Vagina (tissue), 2 donors: ENCODE data around the gene NUMA1. TPM values are rescaled to one million over a fixed set of nuclear protein-coding genes. Genes with fewer than 3 reads are reported as not detected.

ENCODE experiments used
- DNase-seq, 2 donors: peaks; one replicate each; pipeline ENCODE4 v3.0.0-alpha.2; 2017; ENCODE audit errors: extremely low spot score in 2 of 2
- H3K27ac ChIP-seq: fragments of 200-600 bp; sonication (generic); one replicate; pipeline ENCODE4 v1.5.1; 2019
- H3K27me3 ChIP-seq: fragments of 200-600 bp; sonication (generic); one replicate; pipeline ENCODE4 v1.5.1; 2019
- H3K36me3 ChIP-seq, 2 donors: fragments of 200-600 bp; sonication (generic); one replicate each; pipeline ENCODE4 v1.5.1; 2017 to 2019
- H3K4me1 ChIP-seq: fragments of 200-600 bp; sonication (generic); one replicate; pipeline ENCODE4 v1.5.1; 2019
- H3K4me3 ChIP-seq, 2 donors: fragments of 200-600 bp; sonication (generic); 1 replicate in 1 of 2; 2 replicates in 1 of 2; pipeline ENCODE4 v1.5.1; 2016 to 2019
- H3K9me3 ChIP-seq: fragments of 200-600 bp; sonication (generic); one replicate; pipeline ENCODE4 v1.5.1; 2019
- POLR2A ChIP-seq, 2 donors: fragments of 450-650 bp; IDR thresholded peaks; one replicate each; pipeline ENCODE4 v1.6.1; 2017; ENCODE audit warnings: antibody characterized with exemption in 2 of 2, mild to moderate bottlenecking in 2 of 2, moderate library complexity in 2 of 2
- POLR2AphosphoS5 ChIP-seq, 2 donors: sonication (generic); formaldehyde crosslinking; IDR thresholded peaks; one replicate each; pipeline ENCODE4 v1.9.0; 2017; ENCODE audit warnings: antibody characterized with exemption in 2 of 2, mild to moderate bottlenecking in 2 of 2, low read depth in 1 of 2; ENCODE audit not compliant: insufficient read depth in 1 of 2
- intact Hi-C: fragments of 100-400 bp; cut with DNase I; formaldehyde crosslinking; loops from one replicate; pipeline ENCODE4 v1.15.1; 2023
- total RNA-seq: library from RNA; depleted of rRNA; stranded (reverse); fragments of >200 nt; gene quantifications from one replicate; pipeline ENCODE4 v1.2.3, GENCODE V29; 2016
- TF ChIP-seq, protein P1 (sequence below), 3 experiments: fragments of 450-650 bp in 2 of 3; fragments of 200-600 bp in 1 of 3; sonication (generic) in 1 of 3; IDR thresholded peaks; one replicate each; pipeline ENCODE4 v1.5.1; 2017 to 2019; ENCODE audit warnings: antibody characterized with exemption in 3 of 3, mild to moderate bottlenecking in 2 of 3, moderate library complexity in 2 of 3

NUMA1 gene
- total RNA-seq, 1 donor from 2014 or later = 314 TPM

DNA sequence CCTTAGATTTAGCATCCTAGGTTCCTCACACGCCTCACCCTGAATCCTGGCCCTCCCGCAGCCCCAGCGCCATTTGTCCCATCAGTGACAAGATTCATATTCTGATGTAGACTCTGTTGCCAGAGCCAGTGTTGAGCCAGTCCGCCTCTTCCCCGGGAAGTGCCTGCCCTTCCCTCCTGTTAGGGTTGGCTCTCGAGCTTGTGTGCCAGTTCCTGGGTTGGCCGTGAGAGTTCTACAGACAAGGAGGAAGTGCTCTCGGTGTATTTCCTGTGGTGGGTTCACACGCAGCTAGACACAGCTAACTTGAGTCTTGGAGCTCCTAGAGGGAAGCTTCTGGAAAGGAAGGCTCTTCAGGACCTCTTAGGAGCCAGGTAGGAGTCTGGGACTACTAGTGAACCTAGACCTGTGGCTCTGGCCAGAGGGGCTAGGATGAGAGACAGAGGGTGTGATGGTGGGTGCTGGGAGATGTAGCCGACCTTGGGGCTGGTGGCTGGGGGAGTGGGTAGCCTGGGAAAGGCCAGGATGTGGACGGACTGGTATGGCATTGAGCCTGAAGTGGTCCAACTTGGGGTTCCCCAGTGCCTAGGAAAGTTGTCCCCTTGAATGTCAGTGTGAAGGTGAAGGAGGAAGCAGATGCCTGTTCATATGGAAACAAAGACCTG lies 81.6 kb downstream of the NUMA1 start, which contains the start of gene IL18BP:
Gene IL18BP (plus strand): TSS at position 261 of the 662 bp plus-strand sequence. CDS start 1,076 bp downstream, outside the sequence.
- H3K27ac ChIP-seq = peak within 1 kb of the TSS; percentile 31
- H3K9me3 ChIP-seq = no peaks in the 10 kb centered on the region
- peaks cover 1 to 26% of the 10 kb centered on the region in 2 donors for H3K36me3 ChIP-seq
- H3K27me3 ChIP-seq = no peaks in the 10 kb centered on the region
- H3K4me1 ChIP-seq = peaks cover 22% of the 10 kb centered on the region
- intact Hi-C loops = no loop called here
- DNase-seq = no peak
- TF ChIP-seq, protein P1, sequence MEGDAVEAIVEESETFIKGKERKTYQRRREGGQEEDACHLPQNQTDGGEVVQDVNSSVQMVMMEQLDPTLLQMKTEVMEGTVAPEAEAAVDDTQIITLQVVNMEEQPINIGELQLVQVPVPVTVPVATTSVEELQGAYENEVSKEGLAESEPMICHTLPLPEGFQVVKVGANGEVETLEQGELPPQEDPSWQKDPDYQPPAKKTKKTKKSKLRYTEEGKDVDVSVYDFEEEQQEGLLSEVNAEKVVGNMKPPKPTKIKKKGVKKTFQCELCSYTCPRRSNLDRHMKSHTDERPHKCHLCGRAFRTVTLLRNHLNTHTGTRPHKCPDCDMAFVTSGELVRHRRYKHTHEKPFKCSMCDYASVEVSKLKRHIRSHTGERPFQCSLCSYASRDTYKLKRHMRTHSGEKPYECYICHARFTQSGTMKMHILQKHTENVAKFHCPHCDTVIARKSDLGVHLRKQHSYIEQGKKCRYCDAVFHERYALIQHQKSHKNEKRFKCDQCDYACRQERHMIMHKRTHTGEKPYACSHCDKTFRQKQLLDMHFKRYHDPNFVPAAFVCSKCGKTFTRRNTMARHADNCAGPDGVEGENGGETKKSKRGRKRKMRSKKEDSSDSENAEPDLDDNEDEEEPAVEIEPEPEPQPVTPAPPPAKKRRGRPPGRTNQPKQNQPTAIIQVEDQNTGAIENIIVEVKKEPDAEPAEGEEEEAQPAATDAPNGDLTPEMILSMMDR (IDR thresholded peaks at IDR 0.05) = no peak
- TF ChIP-seq POLR2AphosphoS5 (IDR thresholded peaks at IDR 0.05; ENCODE audit: insufficient read depth in 1 of 2, low read depth in 1 of 2) (peak in 1 of 2 donors; percentile 18), POLR2A (IDR thresholded peaks at IDR 0.05) (no peak)
- H3K4me3 ChIP-seq = peak within 1 kb of the TSS; percentile 12 to 36

DNA sequence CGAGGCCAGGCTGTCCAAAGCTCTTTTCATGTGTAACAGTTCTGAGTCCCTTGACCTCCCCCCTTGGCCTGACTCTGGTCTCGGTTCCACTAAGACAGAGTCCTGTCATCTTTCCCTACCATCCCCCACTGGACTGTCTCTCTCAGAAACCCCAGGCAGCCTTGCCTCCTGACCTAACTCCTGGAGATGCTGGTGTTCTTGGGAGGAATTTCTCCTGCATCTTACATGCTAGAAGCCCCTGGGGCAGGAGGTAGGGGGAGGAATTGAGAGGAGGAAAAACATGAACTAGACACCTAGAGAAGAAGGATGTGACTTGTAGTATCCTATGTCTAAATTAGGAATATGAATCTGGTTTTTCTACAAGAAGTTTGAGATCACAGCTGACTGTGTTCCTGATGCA lies 82.3 kb downstream of the NUMA1 start:
- Histone ChIP-seq H3K4me1 (peaks cover 22% of the 10 kb centered on the region), H3K9me3 (no peaks in the 10 kb centered on the region), H3K4me3 (no peak overlapping the region), H3K36me3 (peaks cover 0 to 19% of the 10 kb centered on the region in 2 donors), H3K27me3 (no peaks in the 10 kb centered on the region), H3K27ac (no peak overlapping the region)
- TF ChIP-seq POLR2A (IDR thresholded peaks at IDR 0.05) (no peak), POLR2AphosphoS5 (IDR thresholded peaks at IDR 0.05; ENCODE audit: insufficient read depth in 1 of 2, low read depth in 1 of 2) (no peak)
- TF ChIP-seq, protein P1 (IDR thresholded peaks at IDR 0.05) = no peak
- intact Hi-C loops = no loop called here
- no peak for DNase-seq

DNA sequence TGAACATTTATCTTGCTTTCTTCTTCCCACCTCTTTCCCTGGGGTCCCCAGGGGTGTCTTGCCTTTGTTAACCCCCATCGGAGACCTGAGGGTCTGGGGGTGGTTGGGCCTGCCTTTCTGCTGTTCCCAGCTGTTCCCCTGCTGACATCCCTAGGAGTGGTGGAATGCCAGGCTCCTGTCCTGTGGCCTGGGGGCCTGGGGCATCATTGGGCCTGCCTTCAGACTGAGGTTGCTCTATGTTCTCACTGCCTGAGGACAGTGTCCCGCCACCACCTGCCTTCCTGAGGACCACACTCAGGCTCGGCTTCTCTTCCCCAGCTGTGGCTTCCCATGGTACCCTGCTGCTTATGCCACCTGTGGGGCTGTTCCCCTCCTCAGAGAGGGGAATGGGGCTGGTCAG lies 82.7 kb downstream of the NUMA1 start:
- Histone ChIP-seq H3K9me3 (no peaks in the 10 kb centered on the region), H3K27ac (no peak overlapping the region), H3K27me3 (no peaks in the 10 kb centered on the region), H3K4me3 (no peak overlapping the region), H3K4me1 (peaks cover 22% of the 10 kb centered on the region), H3K36me3 (peaks cover 0 to 14% of the 10 kb centered on the region in 2 donors)
- TF ChIP-seq POLR2AphosphoS5 (IDR thresholded peaks at IDR 0.05; ENCODE audit: insufficient read depth in 1 of 2, low read depth in 1 of 2) = no peak
- no peak for TF ChIP-seq POLR2A (IDR thresholded peaks at IDR 0.05)
- TF ChIP-seq, protein P1 (IDR thresholded peaks at IDR 0.05) = no peak
- intact Hi-C loops = no loop called here
- DNase-seq = no peak

DNA sequence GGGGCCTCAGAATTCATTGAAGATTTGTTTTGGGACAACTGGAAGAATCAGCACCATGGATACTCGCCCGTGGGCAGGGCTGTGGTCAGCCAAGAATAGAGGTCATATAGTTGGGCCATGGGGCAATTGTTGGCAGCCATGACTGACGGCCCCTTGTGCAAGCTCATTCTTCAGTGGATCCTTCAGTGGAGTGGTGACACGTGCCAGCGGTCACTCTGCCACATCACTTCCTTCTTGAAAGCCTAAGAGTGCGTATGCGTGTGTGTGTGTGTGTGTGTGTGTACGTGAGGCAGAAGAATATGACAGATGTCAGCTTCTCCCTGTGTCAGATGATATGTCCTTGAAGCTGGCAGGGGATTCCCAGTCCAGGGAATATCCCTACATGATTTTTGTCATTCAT lies 83.4 kb downstream of the NUMA1 start:
- H3K4me3 ChIP-seq = no peak overlapping the region
- peaks cover 0 to 9% of the 10 kb centered on the region in 2 donors for H3K36me3 ChIP-seq
- TF ChIP-seq, protein P1 (IDR thresholded peaks at IDR 0.05) = no peak
- TF ChIP-seq POLR2AphosphoS5 (IDR thresholded peaks at IDR 0.05; ENCODE audit: insufficient read depth in 1 of 2, low read depth in 1 of 2) = no peak
- TF ChIP-seq POLR2A (IDR thresholded peaks at IDR 0.05) = no peak
- peaks cover 22% of the 10 kb centered on the region for H3K4me1 ChIP-seq
- no peaks in the 10 kb centered on the region for H3K9me3 ChIP-seq
- H3K27me3 ChIP-seq = no peaks in the 10 kb centered on the region
- intact Hi-C loops = no loop called here
- H3K27ac ChIP-seq = no peak overlapping the region
- DNase-seq = no peak

DNA sequence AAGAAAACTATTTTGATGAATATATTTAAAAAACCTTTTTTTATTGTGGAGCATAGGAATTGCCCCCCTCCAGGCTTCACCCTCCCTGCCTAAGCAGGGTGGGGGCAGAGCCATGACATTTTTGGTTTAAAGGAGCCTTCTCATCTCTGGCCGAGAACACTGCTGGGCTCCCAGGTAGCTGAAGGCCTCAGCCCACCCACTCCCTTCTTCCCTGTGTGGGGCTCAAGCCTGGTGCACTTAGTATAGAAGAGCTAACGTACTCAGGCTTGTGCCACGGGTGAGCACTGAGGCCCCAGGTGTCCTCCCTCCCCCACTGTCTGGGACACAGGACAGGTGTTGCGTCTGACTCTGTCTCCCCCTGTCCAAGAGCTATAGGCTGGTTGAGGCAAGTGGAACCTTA lies 83.8 kb downstream of the NUMA1 start:
- H3K27ac ChIP-seq = no peak overlapping the region
- H3K27me3 ChIP-seq = no peaks in the 10 kb centered on the region
- DNase-seq = no peak
- H3K4me1 ChIP-seq = peaks cover 22% of the 10 kb centered on the region
- intact Hi-C loops = no loop called here
- H3K36me3 ChIP-seq = peaks cover 0 to 5% of the 10 kb centered on the region in 2 donors
- H3K9me3 ChIP-seq = no peaks in the 10 kb centered on the region
- TF ChIP-seq, protein P1 (IDR thresholded peaks at IDR 0.05) = no peak
- TF ChIP-seq POLR2A (IDR thresholded peaks at IDR 0.05) (no peak), POLR2AphosphoS5 (IDR thresholded peaks at IDR 0.05; ENCODE audit: insufficient read depth in 1 of 2, low read depth in 1 of 2) (no peak)
- no peak overlapping the region for H3K4me3 ChIP-seq
